A172 (cell line): ENCODE data around the gene ZNF563. TPM values are rescaled to one million over a fixed set of nuclear protein-coding genes. Genes with fewer than 3 reads are reported as not detected.

Source experiments
- DNase-seq: peaks from one replicate; pipeline ENCODE4 v3.0.0-alpha.2; 2015; ENCODE audit warnings: low spot score
- total RNA-seq: library from RNA; depleted of rRNA; stranded (reverse); fragments of >200 nt; shearing (Covaris generic); gene quantifications from 2 replicates; pipeline ENCODE4 v1.2.3, GENCODE V29; 2014; rRNA removed

ZNF563 gene
- total RNA-seq, 1 experiment from 2014 or later, result not detected

DNA sequence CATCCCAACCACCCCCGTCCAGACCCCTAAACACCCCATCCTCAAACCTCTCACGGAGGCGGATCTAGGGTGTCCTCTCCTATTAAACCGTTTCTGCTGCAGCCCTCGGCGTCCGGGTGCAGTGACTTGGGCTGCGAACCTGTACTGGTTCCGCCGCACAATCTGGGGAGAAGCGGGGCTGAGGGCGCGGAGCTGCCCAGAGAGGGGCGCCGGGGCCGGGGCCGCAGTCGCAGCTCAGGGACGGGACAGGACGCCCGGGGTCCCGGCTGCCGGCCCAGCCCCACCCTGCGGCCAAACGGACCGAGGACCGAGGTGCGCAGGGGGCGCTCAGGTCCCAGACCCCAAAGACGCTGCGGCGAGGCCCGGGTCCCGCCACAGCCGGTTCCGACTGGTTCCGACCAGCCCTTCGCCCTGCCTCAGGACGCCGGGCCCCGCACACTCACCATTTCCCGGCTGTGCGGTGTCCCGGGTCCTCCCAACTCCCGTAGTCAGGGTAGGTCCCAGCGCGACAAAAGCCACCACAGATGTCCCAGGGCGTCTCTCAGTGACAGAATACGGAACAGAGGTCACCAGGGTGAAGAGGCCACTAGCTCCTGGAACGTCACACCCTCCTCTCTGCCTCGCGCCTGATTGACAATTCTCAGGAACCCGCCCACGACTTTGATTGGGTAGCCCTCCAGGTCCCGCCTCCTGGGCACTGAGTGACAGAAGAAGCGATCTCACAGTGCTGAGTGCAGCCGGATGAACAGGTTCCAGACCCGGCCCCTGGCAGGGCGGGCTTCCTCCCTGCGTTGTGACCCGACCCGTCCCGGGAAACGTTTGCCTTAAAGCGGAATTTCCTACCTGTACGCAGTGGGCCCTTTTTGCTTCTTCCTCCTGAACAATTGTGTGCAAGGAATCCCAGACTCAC, 38.9 kb downstream of the ZNF563 start, which contains the start of gene ZNF44:
TSS of gene ZNF44 (minus strand) at position 635 of the 910 bp plus-strand sequence. CDS start at position 446, 189 bp downstream.
- DNase-seq, result peak; percentile 95

DNA sequence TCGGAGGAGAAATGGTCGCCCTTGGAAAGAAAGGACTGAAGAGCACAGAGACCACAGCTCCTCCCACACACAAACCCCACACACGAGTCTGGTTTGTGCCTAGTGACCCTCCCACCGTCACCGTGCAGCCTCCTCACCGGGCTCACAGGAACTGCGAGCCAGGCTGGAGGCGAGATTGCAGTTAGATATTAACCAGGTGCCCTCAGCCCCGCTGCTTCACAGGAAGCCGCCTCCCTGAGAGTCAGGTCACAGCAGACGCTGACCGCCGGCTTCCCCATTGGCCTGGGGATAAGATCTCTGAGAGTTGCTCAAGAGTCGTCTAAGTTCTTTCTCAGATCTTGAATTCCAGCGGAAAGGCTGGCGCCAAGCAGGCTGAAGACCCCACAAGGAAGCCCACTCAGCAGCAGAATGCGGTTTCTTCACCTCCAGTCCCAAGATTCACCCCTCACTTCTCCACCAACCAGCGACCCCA, 39.6 kb downstream of the ZNF563 start:
- DNase-seq, result peak; percentile 63

DNA sequence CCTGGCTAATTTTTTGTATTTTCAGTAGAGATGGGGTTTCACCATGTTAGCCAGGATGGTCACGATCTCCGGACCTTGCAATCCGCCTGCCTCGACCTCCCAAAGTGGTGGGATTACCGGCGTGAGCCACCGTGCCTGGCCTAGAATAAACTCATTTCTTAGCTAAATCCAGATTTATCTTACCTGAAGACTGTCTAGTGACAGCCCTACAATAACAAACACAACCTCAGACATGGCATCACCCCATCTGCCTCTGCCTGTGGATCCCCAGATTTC, 43.7 kb downstream of the ZNF563 start:
- no peak for DNase-seq

DNA sequence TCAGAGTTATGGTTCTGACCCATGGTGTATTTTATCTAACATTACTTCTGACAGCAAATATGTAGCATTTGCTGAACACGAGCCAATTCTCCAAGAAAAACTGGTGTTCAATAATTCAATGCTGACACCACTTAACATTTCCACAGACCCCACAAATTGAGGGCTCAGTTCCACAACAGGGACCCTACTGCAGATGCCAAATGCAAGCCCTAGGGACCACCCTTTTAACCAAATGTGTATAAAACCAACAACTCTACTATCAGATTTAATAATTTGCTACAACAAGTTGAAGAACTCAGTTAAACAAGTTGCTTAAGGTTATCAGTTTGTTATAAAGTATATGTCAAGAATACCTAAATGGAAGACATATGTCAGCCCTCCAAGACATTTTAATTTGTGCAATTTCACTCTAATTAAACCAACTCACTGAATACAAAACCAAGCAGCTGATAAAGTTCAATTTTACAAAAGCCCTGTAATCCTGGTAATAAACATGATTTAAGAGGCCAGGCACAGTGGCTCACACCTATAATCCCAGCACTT, 45.4 kb downstream of the ZNF563 start:
- DNase-seq, result no peak

DNA sequence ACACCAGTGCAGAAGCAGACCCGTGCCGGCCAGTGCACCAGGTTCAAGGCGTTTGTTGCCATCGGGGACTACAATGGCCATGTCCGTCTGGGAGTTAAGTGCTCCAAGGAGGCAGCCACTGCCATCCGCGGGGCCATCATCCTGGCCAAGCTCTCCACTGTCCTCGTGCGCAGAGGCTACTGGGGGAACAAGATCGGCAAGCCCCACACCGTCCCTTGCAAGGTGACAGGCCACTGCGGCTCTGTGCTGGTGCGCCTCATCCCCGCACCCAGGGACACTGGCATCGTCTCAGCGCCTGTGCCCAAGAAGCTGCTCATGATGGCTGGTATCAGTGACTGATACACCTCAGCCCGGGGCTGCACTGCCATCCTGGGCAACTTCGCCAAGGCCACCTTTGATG, 48.8 kb downstream of the ZNF563 start:
- DNase-seq, result no peak

DNA sequence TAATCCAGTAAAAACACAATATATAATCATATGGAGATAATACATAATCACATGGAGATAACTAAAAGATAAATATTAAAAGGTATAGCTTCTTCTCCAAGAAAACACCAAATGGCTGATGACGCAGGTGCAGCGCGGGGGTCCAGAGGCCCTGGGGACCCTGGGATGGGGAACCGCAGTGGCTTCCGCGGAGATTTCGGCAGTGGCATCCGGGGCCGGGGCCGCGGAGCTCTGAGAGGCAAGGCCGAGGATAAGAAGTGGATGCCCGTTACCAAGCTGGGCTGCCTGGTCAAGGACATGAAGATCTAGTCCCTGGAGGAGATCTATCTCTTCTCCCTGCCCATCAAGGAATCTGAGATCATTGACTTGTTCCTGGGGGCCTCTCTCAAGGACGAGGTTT, 49.2 kb downstream of the ZNF563 start:
- DNase-seq, result no peak

DNA sequence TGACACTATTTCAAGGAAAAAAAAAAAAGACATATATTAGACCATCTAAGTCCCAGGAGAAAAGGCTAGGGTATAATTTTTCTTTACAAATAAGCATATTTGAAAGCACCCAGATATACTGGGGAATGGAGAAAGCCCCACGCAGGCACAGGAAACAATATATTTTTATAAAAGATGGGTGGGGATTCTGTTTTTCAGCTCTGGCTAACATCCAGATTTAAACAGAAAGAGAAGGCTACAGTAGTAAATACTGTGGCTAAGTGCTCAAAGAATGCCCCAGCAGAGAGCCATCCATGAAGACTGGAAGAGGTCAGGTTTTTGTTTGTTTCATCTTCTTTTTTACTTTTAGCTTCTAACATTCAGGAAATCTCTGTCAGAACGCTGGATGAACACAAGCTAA, 54.7 kb downstream of the ZNF563 start:
- DNase-seq, result no peak

DNA sequence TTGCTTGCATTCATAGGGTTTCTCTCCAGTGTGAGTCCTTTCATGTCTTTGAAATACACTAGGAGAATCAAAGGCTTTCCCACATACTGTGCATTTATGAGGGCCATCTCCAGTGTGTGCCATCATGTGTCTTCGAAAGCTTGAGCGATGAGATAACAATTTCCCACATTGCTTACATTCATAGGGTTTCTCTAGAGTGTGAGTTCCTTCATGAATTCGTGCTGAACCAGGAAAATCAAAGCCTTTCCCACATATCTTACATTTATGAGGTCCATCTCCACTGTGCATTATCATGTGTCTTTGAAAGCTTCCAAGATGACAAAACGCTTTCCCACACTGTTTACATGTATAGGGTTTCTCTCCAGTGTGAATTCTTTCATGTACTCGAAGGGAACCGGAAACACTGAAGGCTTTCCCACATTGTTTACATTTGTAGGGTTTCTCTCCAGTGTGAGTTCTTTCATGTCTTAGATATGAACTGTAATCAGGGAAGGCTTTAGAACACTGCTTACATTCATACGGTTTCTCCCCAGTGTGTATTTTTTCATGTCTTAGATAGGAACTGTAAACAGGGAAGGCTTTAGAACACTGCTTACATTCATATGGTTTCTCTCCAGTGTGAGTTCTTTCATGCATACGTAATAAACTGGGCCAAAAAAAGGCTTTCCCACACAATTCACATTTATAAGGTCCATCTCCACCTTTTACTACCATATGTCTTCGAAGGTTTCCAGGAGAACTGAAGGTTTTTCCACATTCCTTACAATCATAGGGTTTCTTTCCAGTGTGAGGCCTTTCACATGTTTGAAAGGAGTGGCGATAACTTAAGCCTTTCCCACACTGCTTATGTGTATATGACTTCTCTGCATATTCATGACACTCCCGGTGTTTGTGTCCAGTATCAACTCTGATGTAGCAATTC, 60.2 kb downstream of the ZNF563 start:
- no peak for DNase-seq

DNA sequence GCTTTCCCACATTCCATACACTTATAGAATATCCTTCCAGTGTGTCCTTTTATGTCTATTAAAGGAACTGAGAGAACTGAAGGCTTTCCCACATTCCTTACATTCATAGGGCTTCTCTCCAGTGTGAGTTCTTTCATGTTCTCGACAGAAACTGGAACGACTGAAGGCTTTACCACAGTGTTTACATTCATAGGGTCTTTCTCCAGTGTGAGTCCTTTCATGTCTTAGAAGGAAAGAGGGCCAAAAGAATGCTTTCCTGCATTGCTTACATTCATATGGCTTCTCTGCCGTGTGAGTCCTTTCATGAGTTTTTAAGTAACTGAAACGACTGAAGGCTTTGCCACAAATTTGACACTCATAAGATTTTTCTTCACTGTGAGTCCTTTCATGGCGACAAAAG, 61.0 kb downstream of the ZNF563 start:
- no peak for DNase-seq

DNA sequence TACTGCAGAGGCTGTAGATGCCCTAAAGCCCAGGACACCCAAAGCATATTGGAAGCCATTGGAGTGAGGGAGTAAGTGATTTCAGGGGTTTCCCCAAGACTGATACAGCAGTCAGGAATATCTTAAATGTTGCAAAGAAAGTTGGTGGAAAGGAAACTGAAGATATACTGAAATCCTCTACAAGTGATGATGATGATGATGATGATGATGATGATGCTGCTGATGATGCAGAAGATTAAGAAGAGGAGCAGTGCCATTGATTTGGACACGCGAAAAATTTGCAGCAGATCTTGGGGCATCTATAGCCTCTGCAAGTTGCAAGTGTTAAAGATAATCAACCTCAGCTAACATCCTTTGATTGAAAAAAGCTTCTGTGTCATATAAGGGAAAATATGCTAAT, 62.6 kb downstream of the ZNF563 start:
- DNase-seq, result no peak

Other genes starting within 250 kb of the ZNF563 start
- gene ZNF20, start 193.3 kb downstream of the ZNF563 start, total RNA-seq, result 7.8 and 11.4 TPM in 2 replicates
- gene ZNF625, start 176.9 kb downstream of the ZNF563 start, total RNA-seq, result 7.7 and 14.5 TPM in 2 replicates
- gene ZNF136, start 170.5 kb downstream of the ZNF563 start, total RNA-seq, result 8.8 and 16.1 TPM in 2 replicates
- 8.7 and 9.6 TPM in 2 replicates for gene ZNF44, start 38.8 kb downstream of the ZNF563 start, total RNA-seq
- 1.9 and 2.4 TPM in 2 replicates for gene ZNF442, start 32.0 kb upstream of the ZNF563 start, total RNA-seq
- 4.9 and 7.5 TPM in 2 replicates for gene ZNF799, start 67.6 kb upstream of the ZNF563 start, total RNA-seq
- gene ZNF443, start 107.4 kb upstream of the ZNF563 start, total RNA-seq, result 5.4 and 5.6 TPM in 2 replicates
- gene ZNF709, start 151.2 kb upstream of the ZNF563 start, total RNA-seq, result 2.1 and 2.2 TPM in 2 replicates
- 6.7 TPM in 2 replicates for gene ZNF564, start 217.8 kb upstream of the ZNF563 start, total RNA-seq